Stimulated activated naive CD8-positive, alpha-beta T cell treated with anti-CD3 and anti-CD28 coated beads, Interleukin-15, amount 100 ng/mL, for 72 hours (primary cell): Measurements from ENCODE around the gene KCND2.

Source experiments
- ATAC-seq: fragments of 150-1000 bp; cut with Tn5 transposase; 2 replicates; pipeline ENCODE4 v1.10.0; 2021; ENCODE audit warnings: mild to moderate bottlenecking, moderate library complexity
- DNase-seq, 2 donors: peaks; one replicate each; pipeline ENCODE4 v3.0.0; 2021 to 2022
- H3K27ac Mint-ChIP-seq, 2 donors: one replicate each; pipeline ENCODE4 v1.8.0; 2022; ENCODE audit warnings: mild to moderate bottlenecking in 2 of 2, mixed read lengths in 2 of 2, moderate library complexity in 2 of 2
- H3K27me3 Mint-ChIP-seq: one replicate; pipeline ENCODE4 v1.8.0; 2022; ENCODE audit warnings: mixed read lengths
- H3K4me1 Mint-ChIP-seq: one replicate; pipeline ENCODE4 v1.8.0; 2022; ENCODE audit warnings: mild to moderate bottlenecking, mixed read lengths
- H3K4me3 Mint-ChIP-seq, 2 donors: one replicate each; pipeline ENCODE4 v1.8.0; 2022; ENCODE audit warnings: mild to moderate bottlenecking in 2 of 2, mixed read lengths in 2 of 2, moderate library complexity in 1 of 2
- H3K9me3 Mint-ChIP-seq, 2 donors: one replicate each; pipeline ENCODE4 v1.8.0; 2022; ENCODE audit warnings: mixed read lengths in 2 of 2

Gene KCND2

DNA sequence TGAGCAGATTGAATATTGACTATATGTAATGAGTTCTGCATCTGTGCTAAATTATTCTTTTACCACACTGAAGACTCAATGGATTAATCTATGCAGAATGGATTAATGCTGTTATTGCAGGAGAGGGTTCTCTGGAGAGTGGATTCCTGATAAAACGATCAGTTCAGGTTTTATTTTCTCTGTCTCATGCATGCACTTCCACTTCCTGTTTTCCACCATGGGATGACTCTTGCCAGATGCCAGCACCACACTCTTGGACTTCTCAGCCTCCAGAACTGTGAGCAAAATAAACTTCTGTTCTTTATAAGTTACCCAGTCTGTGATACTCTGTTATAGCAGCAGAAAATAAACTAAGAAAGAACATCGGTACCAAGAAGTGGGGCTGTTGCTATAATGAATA, 207.5 kb downstream of the KCND2 start:
- no peak for ATAC-seq
- DNase-seq, result no peak
- Mint-ChIP-seq H3K27me3 (no peaks in the 10 kb centered on the region), H3K4me1 (no peaks in the 10 kb centered on the region), H3K4me3 (no peak overlapping the region), H3K9me3 (peaks cover 0 to 10% of the 10 kb centered on the region in 2 donors), H3K27ac (no peak overlapping the region)

DNA sequence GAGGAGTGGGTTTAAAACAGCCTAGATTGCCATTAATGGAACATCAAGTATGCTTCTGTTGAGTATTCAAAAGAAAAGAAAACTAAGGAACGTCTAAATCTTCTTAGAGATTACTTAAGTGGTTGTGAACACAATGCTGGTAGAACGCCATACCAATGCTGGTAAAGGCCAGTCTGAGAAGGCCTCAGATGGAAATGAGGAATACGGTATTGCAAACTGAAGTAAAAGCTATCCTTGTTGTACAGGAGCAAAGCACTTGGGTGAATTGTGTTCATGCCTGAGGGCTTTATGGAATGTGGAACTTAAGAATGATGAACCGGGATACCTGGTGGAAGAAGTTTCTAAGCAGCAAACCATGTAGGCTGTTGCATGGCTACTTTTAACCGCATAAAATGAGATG, 208.0 kb downstream of the KCND2 start:
- ATAC-seq (no peak), DNase-seq (no peak)
- Mint-ChIP-seq H3K4me1 (no peaks in the 10 kb centered on the region), H3K27ac (no peak overlapping the region), H3K9me3 (peaks cover 0 to 10% of the 10 kb centered on the region in 2 donors), H3K4me3 (no peak overlapping the region), H3K27me3 (no peaks in the 10 kb centered on the region)

- Mint-ChIP-seq H3K9me3 (peaks cover 0 to 10% of the 10 kb centered on the region in 2 donors), H3K4me3 (no peak overlapping the region), H3K27me3 (no peaks in the 10 kb centered on the region), H3K27ac (no peak overlapping the region), H3K4me1 (no peaks in the 10 kb centered on the region)
- DNase-seq (no peak), ATAC-seq (no peak)
Observed at GRCh38 chr7:120486164-120486563, 213.2 kb downstream of the KCND2 start.

- DNase-seq (no peak), ATAC-seq (no peak)
- no peaks in the 10 kb centered on the region for H3K9me3 Mint-ChIP-seq
- H3K4me1 Mint-ChIP-seq, result no peaks in the 10 kb centered on the region
- no peaks in the 10 kb centered on the region for H3K27me3 Mint-ChIP-seq
- H3K4me3 Mint-ChIP-seq, result no peak overlapping the region
- no peak overlapping the region for H3K27ac Mint-ChIP-seq
Observed at GRCh38 chr7:120502132-120502531, 229.2 kb downstream of the KCND2 start.

DNA sequence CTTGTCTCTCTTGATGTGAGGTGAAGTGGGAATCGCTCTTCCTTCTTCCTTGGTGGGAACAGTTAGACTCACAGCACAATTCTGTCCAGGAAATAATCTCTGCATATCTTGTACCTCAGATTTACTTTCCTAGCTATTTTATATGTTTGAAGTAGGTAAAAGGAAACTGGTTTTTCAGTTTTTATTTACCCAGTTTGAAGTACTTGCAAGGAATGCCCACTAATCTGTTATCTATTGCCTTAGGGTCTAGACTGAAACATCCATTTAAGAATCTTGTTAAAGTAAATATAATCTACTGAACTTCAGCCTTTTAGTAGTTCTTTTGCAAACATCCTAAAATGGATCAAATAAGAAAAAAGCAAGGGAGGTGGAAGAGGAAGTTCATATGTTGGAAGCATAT, 229.8 kb downstream of the KCND2 start:
- Mint-ChIP-seq H3K4me1 (no peaks in the 10 kb centered on the region), H3K4me3 (no peak overlapping the region), H3K9me3 (no peaks in the 10 kb centered on the region), H3K27me3 (no peaks in the 10 kb centered on the region), H3K27ac (no peak overlapping the region)
- ATAC-seq (no peak), DNase-seq (no peak)

DNA sequence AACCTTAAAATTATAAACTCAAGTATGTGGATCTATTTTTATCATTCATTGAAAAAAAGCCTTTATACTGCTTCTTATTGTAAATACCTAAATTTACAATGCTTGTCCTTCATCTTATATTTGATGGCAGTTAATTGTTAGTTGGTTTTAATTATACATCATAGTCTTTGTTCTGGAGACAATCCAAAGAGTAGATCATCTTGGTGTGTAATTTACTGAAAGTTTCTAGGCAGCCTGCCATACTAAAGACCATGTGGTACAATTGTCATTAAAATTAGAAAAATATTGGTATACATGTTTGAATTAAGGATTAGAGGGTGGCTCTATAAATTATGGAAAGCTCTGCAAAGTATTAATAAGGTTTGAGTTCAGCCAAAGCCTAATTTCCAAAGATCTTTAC, 231.4 kb downstream of the KCND2 start:
- ATAC-seq, result no peak

DNA sequence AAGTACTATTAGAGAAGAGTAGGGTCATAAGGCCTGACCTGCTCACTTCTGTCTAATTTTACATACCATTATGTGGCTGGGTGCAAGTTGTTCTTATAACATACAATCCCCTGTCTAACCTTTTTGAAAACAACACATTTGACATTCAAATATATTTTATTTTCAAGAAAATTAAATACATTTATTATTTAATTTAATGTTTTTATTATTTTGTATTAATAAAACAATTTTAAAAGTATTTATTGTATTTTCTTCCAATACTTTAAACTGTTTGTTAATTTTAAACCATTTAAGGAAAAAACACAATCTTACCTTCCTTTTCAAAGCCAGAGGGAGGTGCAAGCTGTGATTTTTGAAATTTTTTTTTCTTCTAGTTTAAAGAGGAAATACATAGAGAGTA, 232.8 kb downstream of the KCND2 start:
- H3K27ac Mint-ChIP-seq, result no peak overlapping the region
- no peaks in the 10 kb centered on the region for H3K4me1 Mint-ChIP-seq
- no peaks in the 10 kb centered on the region for H3K27me3 Mint-ChIP-seq
- no peak overlapping the region for H3K4me3 Mint-ChIP-seq
- peaks cover 0 to 2% of the 10 kb centered on the region in 2 donors for H3K9me3 Mint-ChIP-seq
- DNase-seq (no peak), ATAC-seq (no peak)

More for the DNA sequence above, 231.4 kb downstream of the KCND2 start:
- Mint-ChIP-seq H3K4me1 (no peaks in the 10 kb centered on the region), H3K4me3 (no peak overlapping the region), H3K9me3 (no peaks in the 10 kb centered on the region), H3K27me3 (no peaks in the 10 kb centered on the region), H3K27ac (no peak overlapping the region)
- no peak for DNase-seq

- H3K27me3 Mint-ChIP-seq, result no peaks in the 10 kb centered on the region
- no peak for ATAC-seq
- H3K27ac Mint-ChIP-seq, result no peak overlapping the region
- H3K4me1 Mint-ChIP-seq, result no peaks in the 10 kb centered on the region
- H3K9me3 Mint-ChIP-seq, result peaks cover 5 to 7% of the 10 kb centered on the region in 2 donors
- no peak for DNase-seq
- no peak overlapping the region for H3K4me3 Mint-ChIP-seq
Observed at GRCh38 chr7:120512701-120513100, 239.7 kb downstream of the KCND2 start.

DNA sequence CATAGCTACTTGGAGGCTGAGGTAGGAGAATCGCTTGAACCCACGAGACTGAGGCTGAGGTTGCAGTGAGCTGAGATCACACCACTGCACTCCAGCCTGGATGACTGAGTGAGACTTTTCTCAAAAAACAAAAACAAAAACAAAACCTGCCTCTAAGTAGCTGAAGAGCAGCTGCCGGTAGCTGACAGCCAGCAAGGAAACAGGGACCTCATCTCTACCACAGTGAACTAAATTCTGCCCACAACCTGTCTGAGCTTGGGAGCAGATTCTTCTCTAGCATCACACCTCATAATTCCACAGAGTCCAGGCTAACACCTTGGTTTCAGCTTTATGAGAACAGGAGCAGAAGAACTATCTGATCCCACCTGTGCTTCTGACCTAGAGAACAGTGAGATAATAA, 246.2 kb downstream of the KCND2 start:
- ATAC-seq (no peak), DNase-seq (no peak)
- H3K4me3 Mint-ChIP-seq, result no peak overlapping the region
- no peaks in the 10 kb centered on the region for H3K4me1 Mint-ChIP-seq
- no peak overlapping the region for H3K27ac Mint-ChIP-seq
- H3K9me3 Mint-ChIP-seq, result no peaks in the 10 kb centered on the region
- no peaks in the 10 kb centered on the region for H3K27me3 Mint-ChIP-seq

DNA sequence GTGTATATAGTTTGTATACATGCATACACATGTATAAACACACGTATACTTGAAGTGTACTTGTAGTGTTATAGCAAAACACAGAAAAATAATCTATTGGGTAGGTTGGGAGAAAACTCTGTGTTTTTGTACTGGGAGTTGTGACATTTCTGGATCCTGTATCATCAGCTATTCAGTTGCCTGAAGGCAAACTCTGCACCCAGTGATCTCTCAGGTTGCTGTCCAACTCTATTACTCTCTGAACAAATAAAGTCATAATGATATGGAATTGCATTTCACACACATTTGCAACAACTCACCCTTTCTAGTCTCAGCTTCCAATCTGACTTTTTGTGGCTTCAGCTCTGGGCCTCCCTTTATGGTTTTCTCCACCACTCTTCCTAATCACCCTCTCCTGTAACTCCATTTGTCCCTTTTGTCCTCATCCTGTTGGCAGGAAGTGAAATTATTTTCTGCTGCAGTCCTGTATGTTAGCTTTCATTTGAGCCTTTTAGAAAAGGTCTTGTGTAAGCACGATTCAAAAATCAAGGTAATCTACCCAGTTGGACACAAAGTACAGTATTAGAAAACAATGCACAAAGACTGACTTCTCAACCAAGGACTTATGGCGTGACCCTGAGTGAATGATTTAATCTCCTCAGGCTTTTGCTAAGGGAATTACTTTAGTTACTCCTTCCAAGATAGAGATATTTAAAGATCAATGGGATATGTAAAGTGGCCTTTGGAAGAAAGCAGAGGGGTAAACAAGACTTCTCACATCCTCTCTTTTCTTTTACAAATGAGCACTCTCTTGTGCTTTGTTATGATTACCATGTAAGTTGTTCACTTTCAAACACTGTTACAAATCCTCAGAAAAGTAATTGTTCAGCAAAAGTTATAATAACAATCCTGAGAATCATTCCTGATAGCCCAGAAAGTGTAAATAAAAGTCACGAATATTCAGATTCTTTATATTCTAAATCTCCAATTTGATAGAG, 249.1 kb downstream of the KCND2 start:
- no peak for ATAC-seq
- Mint-ChIP-seq H3K27ac (no peak overlapping the region), H3K9me3 (no peaks in the 10 kb centered on the region), H3K4me3 (no peak overlapping the region), H3K4me1 (no peaks in the 10 kb centered on the region), H3K27me3 (no peaks in the 10 kb centered on the region)
- DNase-seq, result no peak

DNA sequence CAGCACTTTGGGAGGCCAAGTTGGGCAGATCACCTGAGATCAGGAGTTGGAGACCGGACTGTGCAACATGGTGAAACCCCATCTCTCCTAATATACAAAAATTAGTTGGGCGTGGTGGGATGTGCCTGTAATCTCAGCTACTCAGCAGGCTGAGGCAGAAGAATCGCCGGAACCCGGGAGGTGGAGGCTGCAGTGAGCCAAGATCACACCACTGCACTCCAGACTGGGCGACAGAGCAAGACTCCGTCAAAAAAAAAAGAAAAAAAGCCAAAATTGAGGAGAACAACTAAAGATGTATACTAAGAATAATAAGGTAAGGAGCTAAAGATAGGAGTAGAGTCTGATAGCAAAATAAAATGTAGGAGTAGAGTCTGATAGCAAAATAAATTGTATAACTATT, 251.0 kb downstream of the KCND2 start:
- Mint-ChIP-seq H3K9me3 (no peaks in the 10 kb centered on the region), H3K27me3 (no peaks in the 10 kb centered on the region), H3K27ac (no peak overlapping the region), H3K4me3 (no peak overlapping the region), H3K4me1 (no peaks in the 10 kb centered on the region)
- DNase-seq, result no peak
- no peak for ATAC-seq

DNA sequence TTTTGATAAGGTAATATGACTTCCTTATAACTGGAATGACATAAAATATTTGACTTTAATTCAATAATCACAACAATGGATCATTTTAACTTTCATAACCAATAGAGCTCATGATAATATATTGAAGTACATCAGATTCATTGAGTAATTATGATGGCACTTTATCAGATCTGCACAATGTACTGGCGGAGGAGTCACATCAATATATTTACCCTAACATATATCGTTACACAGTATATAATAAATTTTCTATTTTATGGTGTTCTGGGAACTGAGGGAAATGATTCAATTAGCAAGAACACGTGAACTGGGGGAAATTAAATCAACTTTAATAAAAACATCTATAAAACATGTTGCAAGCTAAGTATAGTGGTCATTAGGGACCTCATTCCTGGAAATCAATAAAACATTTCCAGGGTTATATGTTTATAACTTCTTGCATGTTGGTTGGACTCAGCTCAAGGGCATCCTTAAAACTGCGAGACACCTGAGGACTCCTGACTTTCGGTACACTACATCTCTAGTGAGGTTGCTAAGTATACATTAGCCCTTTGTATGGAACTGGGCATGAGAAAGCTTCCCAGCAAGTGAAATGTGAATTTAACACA, 254.0 kb downstream of the KCND2 start:
- ATAC-seq, result no peak
- DNase-seq, result no peak
- no peaks in the 10 kb centered on the region for H3K27me3 Mint-ChIP-seq
- H3K27ac Mint-ChIP-seq, result no peak overlapping the region
- no peaks in the 10 kb centered on the region for H3K9me3 Mint-ChIP-seq
- H3K4me3 Mint-ChIP-seq, result no peak overlapping the region
- H3K4me1 Mint-ChIP-seq, result no peaks in the 10 kb centered on the region

- ATAC-seq (no peak), DNase-seq (no peak)
- Mint-ChIP-seq H3K4me1 (no peaks in the 10 kb centered on the region), H3K27ac (no peak overlapping the region), H3K9me3 (no peaks in the 10 kb centered on the region), H3K27me3 (no peaks in the 10 kb centered on the region), H3K4me3 (no peak overlapping the region)
Observed at GRCh38 chr7:120529736-120530135, 256.8 kb downstream of the KCND2 start.

GRCh38 chr7:120538335-120538734, 265.4 kb downstream of the KCND2 start:
- no peak for ATAC-seq
- Mint-ChIP-seq H3K27ac (no peak overlapping the region), H3K9me3 (no peaks in the 10 kb centered on the region), H3K4me1 (no peaks in the 10 kb centered on the region), H3K27me3 (no peaks in the 10 kb centered on the region), H3K4me3 (no peak overlapping the region)
- DNase-seq, result no peak

GRCh38 chr7:120539321-120539720, 266.3 kb downstream of the KCND2 start:
- ATAC-seq (no peak), DNase-seq (no peak)
- no peak overlapping the region for H3K4me3 Mint-ChIP-seq
- no peak overlapping the region for H3K27ac Mint-ChIP-seq
- no peaks in the 10 kb centered on the region for H3K9me3 Mint-ChIP-seq
- H3K27me3 Mint-ChIP-seq, result no peaks in the 10 kb centered on the region
- no peaks in the 10 kb centered on the region for H3K4me1 Mint-ChIP-seq

DNA sequence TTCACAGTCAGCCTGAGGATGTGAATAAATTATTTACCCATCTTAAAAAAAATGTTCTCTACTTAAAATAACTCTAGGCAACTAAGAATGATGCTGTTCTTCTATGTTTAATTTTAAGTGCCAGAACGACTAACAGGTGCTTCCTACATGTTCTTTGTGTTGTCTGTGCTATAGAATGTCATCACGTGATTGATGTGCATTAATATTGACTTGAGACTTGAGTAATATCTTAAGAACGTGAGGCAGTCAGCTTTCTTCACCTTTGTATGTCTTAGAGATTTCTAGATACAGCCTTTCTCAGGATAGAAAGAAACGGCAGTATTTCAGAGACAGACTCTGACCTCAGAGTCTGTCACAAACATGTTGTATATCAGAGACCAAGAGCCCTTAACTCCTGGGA, 274.6 kb downstream of the KCND2 start:
- peaks cover 8 to 9% of the 10 kb centered on the region in 2 donors for H3K9me3 Mint-ChIP-seq
- H3K27ac Mint-ChIP-seq, result no peak overlapping the region
- ATAC-seq (no peak), DNase-seq (no peak)
- H3K27me3 Mint-ChIP-seq, result no peaks in the 10 kb centered on the region
- H3K4me1 Mint-ChIP-seq, result no peaks in the 10 kb centered on the region
- H3K4me3 Mint-ChIP-seq, result no peak overlapping the region
